ENCODE data around the gene PICK1. TPM values are rescaled to one million over a fixed set of nuclear protein-coding genes. Genes with fewer than 3 reads are reported as not detected.

Gene PICK1
- total and polyA plus RNA-seq, 10 of the 15 experiments (the other 5 are each of a cell fraction or from before 2014, with no cell fraction given), result 0.07 to 19.2 (median 10.9) TPM

GRCh38 chr22:38051900-38052862 is 5.0 kb upstream of the PICK1 start (continued):
- TF ChIP-seq, protein P1, sequence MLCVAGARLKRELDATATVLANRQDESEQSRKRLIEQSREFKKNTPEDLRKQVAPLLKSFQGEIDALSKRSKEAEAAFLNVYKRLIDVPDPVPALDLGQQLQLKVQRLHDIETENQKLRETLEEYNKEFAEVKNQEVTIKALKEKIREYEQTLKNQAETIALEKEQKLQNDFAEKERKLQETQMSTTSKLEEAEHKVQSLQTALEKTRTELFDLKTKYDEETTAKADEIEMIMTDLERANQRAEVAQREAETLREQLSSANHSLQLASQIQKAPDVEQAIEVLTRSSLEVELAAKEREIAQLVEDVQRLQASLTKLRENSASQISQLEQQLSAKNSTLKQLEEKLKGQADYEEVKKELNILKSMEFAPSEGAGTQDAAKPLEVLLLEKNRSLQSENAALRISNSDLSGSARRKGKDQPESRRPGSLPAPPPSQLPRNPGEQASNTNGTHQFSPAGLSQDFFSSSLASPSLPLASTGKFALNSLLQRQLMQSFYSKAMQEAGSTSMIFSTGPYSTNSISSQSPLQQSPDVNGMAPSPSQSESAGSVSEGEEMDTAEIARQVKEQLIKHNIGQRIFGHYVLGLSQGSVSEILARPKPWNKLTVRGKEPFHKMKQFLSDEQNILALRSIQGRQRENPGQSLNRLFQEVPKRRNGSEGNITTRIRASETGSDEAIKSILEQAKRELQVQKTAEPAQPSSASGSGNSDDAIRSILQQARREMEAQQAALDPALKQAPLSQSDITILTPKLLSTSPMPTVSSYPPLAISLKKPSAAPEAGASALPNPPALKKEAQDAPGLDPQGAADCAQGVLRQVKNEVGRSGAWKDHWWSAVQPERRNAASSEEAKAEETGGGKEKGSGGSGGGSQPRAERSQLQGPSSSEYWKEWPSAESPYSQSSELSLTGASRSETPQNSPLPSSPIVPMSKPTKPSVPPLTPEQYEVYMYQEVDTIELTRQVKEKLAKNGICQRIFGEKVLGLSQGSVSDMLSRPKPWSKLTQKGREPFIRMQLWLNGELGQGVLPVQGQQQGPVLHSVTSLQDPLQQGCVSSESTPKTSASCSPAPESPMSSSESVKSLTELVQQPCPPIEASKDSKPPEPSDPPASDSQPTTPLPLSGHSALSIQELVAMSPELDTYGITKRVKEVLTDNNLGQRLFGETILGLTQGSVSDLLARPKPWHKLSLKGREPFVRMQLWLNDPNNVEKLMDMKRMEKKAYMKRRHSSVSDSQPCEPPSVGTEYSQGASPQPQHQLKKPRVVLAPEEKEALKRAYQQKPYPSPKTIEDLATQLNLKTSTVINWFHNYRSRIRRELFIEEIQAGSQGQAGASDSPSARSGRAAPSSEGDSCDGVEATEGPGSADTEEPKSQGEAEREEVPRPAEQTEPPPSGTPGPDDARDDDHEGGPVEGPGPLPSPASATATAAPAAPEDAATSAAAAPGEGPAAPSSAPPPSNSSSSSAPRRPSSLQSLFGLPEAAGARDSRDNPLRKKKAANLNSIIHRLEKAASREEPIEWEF (IDR thresholded peaks at IDR 0.05; ENCODE audit: insufficient replicate concordance, low read depth, low read length), result no peak
- TF ChIP-seq MEF2A (IDR thresholded peaks at IDR 0.05; ENCODE audit: insufficient read depth, low read depth, low read length) (no peak), RFX5 (IDR thresholded peaks at IDR 0.05; ENCODE audit: low read depth, low read length) (no peak; the same call in 1 of the 2 replicates), HDAC2 (IDR thresholded peaks at IDR 0.05) (no peak), RBBP5 (conservative IDR thresholded peaks at IDR 0.05) (no peak), ELK1 (IDR thresholded peaks at IDR 0.05; ENCODE audit: low read depth, low read length) (no peak), HCFC1 (IDR thresholded peaks at IDR 0.05; ENCODE audit: low read length) (no peak), SMC3 (IDR thresholded peaks at IDR 0.05; ENCODE audit: borderline replicate concordance, low read length) (peak; percentile 89), E2F8 (IDR thresholded peaks at IDR 0.05; ENCODE audit: low read depth, partially characterized antibody) (no peak), MAX (IDR thresholded peaks at IDR 0.05; ENCODE audit: low read depth, low read length) (peak; percentile 40; the same call in 1 of the 2 replicates), POLR2A (IDR thresholded peaks at IDR 0.05; ENCODE audit: low read depth, low read length) (no peak), POU2F2 (IDR thresholded peaks at IDR 0.05; ENCODE audit: borderline replicate concordance, low read depth, low read length) (0 out of 3 replicates have a peak, but pooled peaks have one; percentile 18), ZNF384 (IDR thresholded peaks at IDR 0.05; ENCODE audit: borderline replicate concordance, low read depth, low read length) (no peak)
- TF ChIP-seq, protein P2, sequence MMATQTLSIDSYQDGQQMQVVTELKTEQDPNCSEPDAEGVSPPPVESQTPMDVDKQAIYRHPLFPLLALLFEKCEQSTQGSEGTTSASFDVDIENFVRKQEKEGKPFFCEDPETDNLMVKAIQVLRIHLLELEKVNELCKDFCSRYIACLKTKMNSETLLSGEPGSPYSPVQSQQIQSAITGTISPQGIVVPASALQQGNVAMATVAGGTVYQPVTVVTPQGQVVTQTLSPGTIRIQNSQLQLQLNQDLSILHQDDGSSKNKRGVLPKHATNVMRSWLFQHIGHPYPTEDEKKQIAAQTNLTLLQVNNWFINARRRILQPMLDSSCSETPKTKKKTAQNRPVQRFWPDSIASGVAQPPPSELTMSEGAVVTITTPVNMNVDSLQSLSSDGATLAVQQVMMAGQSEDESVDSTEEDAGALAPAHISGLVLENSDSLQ (IDR thresholded peaks at IDR 0.05), result no peak
- TF ChIP-seq, protein P3, sequence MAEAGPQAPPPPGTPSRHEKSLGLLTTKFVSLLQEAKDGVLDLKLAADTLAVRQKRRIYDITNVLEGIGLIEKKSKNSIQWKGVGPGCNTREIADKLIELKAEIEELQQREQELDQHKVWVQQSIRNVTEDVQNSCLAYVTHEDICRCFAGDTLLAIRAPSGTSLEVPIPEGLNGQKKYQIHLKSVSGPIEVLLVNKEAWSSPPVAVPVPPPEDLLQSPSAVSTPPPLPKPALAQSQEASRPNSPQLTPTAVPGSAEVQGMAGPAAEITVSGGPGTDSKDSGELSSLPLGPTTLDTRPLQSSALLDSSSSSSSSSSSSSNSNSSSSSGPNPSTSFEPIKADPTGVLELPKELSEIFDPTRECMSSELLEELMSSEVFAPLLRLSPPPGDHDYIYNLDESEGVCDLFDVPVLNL (IDR thresholded peaks at IDR 0.05; ENCODE audit: low read depth, low read length), result no peak
